Osteoblast (primary cell): ENCODE results near the gene CDX1. TPM values are rescaled to one million over a fixed set of nuclear protein-coding genes. Genes with fewer than 3 reads are reported as not detected.
"Not testable (repeated sequence)": the region's sequence is repeated elsewhere in the genome, so short reads cannot be mapped to it uniquely, and the experiment has no call there.

Experiments used
- DNase-seq: peaks from one replicate; pipeline ENCODE4 v3.0.0; 2011; ENCODE audit warnings: low spot score, mixed read lengths; ENCODE audit not compliant: insufficient read length; ENCODE audit errors: missing footprints
- H2AFZ ChIP-seq: 2 replicates; pipeline ENCODE4 v1.6.0; 2011; ENCODE audit warnings: mild to moderate bottlenecking, low read length
- H3K27ac ChIP-seq: 2 replicates; pipeline ENCODE4 v1.5.1; 2011; ENCODE audit warnings: mild to moderate bottlenecking, low read depth, low read length, moderate library complexity
- H3K27me3 ChIP-seq: 2 replicates; pipeline ENCODE4 v1.6.0; 2012; ENCODE audit warnings: mild to moderate bottlenecking, control low read depth, inconsistent platforms, low read length, moderate library complexity; ENCODE audit not compliant: insufficient read depth
- H3K36me3 ChIP-seq: 2 replicates; pipeline ENCODE4 v1.5.1; 2011; ENCODE audit warnings: mild to moderate bottlenecking, low read length, control low read depth, moderate library complexity; ENCODE audit not compliant: insufficient read depth
- H3K4me1 ChIP-seq: 2 replicates; pipeline ENCODE4 v1.5.1; 2011; ENCODE audit warnings: mild to moderate bottlenecking, low read length, control low read depth, moderate library complexity; ENCODE audit not compliant: insufficient read depth
- H3K4me2 ChIP-seq: 2 replicates; pipeline ENCODE4 v1.6.0; 2011; ENCODE audit warnings: mild to moderate bottlenecking, low read length; ENCODE audit not compliant: insufficient read depth
- H3K4me3 ChIP-seq: fragments of 200-600 bp; sonication (generic); 3 replicates; pipeline ENCODE4 v1.5.1; 2012; ENCODE audit warnings: mild to moderate bottlenecking, low read length, inconsistent platforms; ENCODE audit not compliant: insufficient read depth
- H3K79me2 ChIP-seq: 2 replicates; pipeline ENCODE4 v1.6.0; 2012; ENCODE audit warnings: mild to moderate bottlenecking, low read length, control low read depth, inconsistent platforms; ENCODE audit not compliant: insufficient read depth
- H3K9me3 ChIP-seq: 2 replicates; pipeline ENCODE4 v1.5.1; 2011; ENCODE audit warnings: low read depth, low read length, control low read depth
- H4K20me1 ChIP-seq: 2 replicates; pipeline ENCODE4 v1.6.0; 2012; ENCODE audit warnings: mild to moderate bottlenecking, low read length, control low read depth; ENCODE audit not compliant: insufficient read depth
- CTCF ChIP-seq: IDR thresholded peaks from 2 replicates; pipeline ENCODE4 v1.5.1; 2011; ENCODE audit warnings: mild to moderate bottlenecking, low read depth, low read length, moderate library complexity; ENCODE audit errors: extremely low read depth
- total RNA-seq: library from RNA; depleted of rRNA; stranded (reverse); fragments of >200 nt; gene quantifications from 2 replicates; pipeline ENCODE4 v1.2.3, GENCODE V29; 2012

Gene CDX1
- total RNA-seq, 1 donor, result 0.36 TPM

- no peak overlapping the region for H3K4me2 ChIP-seq
- no peaks in the 10 kb centered on the region for H3K79me2 ChIP-seq
- no peak overlapping the region for H3K4me3 ChIP-seq
- H3K4me1 ChIP-seq, result no peaks in the 10 kb centered on the region
- no peaks in the 10 kb centered on the region for H3K9me3 ChIP-seq
- H3K27ac ChIP-seq, result no peak overlapping the region
- no peak for TF ChIP-seq CTCF
- DNase-seq, result peak; percentile 42
- no peak overlapping the region for H2AFZ ChIP-seq
- H3K27me3 ChIP-seq, result no peaks in the 10 kb centered on the region
- H3K36me3 ChIP-seq, result no peaks in the 10 kb centered on the region
- no peaks in the 10 kb centered on the region for H4K20me1 ChIP-seq
These were observed 63.0 kb downstream of the CDX1 start for GRCh38 chr5:150229571-150229970.

- no peaks in the 10 kb centered on the region for H3K79me2 ChIP-seq
- H3K36me3 ChIP-seq, result no peaks in the 10 kb centered on the region
- no peaks in the 10 kb centered on the region for H3K4me1 ChIP-seq
- no peak for DNase-seq
- no peaks in the 10 kb centered on the region for H4K20me1 ChIP-seq
- H3K27ac ChIP-seq, result no peak overlapping the region
- H3K9me3 ChIP-seq, result no peaks in the 10 kb centered on the region
- no peak overlapping the region for H3K4me2 ChIP-seq
- H2AFZ ChIP-seq, result no peak overlapping the region
- TF ChIP-seq CTCF, result no peak
- no peak overlapping the region for H3K4me3 ChIP-seq
- no peaks in the 10 kb centered on the region for H3K27me3 ChIP-seq
These were observed 64.3 kb downstream of the CDX1 start for GRCh38 chr5:150230842-150231241.

- not testable (repeated sequence) for H2AFZ ChIP-seq, H3K36me3 ChIP-seq, H3K9me3 ChIP-seq, H3K4me1 ChIP-seq, H3K27ac ChIP-seq, H4K20me1 ChIP-seq, DNase-seq, H3K27me3 ChIP-seq, H3K4me3 ChIP-seq, H3K79me2 ChIP-seq, H3K4me2 ChIP-seq
These were observed 67.1 kb downstream of the CDX1 start for GRCh38 chr5:150233706-150234105.

Other genes starting within 250 kb of the CDX1 start
- under 0.01 TPM in 2 replicates for gene PDE6A, start 222.0 kb upstream of the CDX1 start, total RNA-seq
- gene SLC26A2, start 206.0 kb upstream of the CDX1 start, total RNA-seq, result 22.1 and 22.7 TPM in 2 replicates
- gene TIGD6, start 166.1 kb upstream of the CDX1 start, total RNA-seq, result 9.1 and 9.8 TPM in 2 replicates
- gene HMGXB3, start 166.0 kb upstream of the CDX1 start, total RNA-seq, result 49.8 and 54.3 TPM in 2 replicates
- gene CSF1R, start 80.2 kb upstream of the CDX1 start, total RNA-seq, result 0.36 and 0.88 TPM in 2 replicates
- gene PDGFRB, start 10.9 kb upstream of the CDX1 start, total RNA-seq, result 531 and 567 TPM in 2 replicates
- gene SLC6A7, start 23.3 kb downstream of the CDX1 start, total RNA-seq, result under 0.01 TPM in 1 of 2 replicates, not detected in the other
- 0.36 and 0.88 TPM in 2 replicates for gene CAMK2A, start 123.0 kb downstream of the CDX1 start, total RNA-seq
- gene ARSI, start 136.1 kb downstream of the CDX1 start, total RNA-seq, result 4.7 and 6.5 TPM in 2 replicates
- 12.3 and 12.4 TPM in 2 replicates for gene TCOF1, start 190.9 kb downstream of the CDX1 start, total RNA-seq
- 21.4 and 83.4 TPM in 2 replicates for gene CD74, start 246.1 kb downstream of the CDX1 start, total RNA-seq